Stomach (tissue), 9 donors: ENCODE data around the gene PRR12. TPM values are rescaled to one million over a fixed set of nuclear protein-coding genes. Genes with fewer than 3 reads are reported as not detected.
A peak's percentile ranks its signal among the peaks of the same experiment; 100 is the strongest.

ENCODE experiments used
- DNase-seq, 2 donors: peaks; one replicate each; pipeline versions ENCODE4 v3.0.0 to v3.0.0-alpha.2; 2013 to 2019
- H3K27ac ChIP-seq, 5 donors: fragments of 200-600 bp in 4 of 5; sonication (generic) in 4 of 5; one replicate each; pipeline ENCODE4 v1.5.1; 2013 to 2019; ENCODE audit warnings: mild to moderate bottlenecking in 1 of 5, moderate library complexity in 1 of 5
- H3K27me3 ChIP-seq, 3 donors: fragments of 200-600 bp; sonication (generic); one replicate each; pipeline ENCODE4 v1.5.1; 2017 to 2019; ENCODE audit warnings: mixed run types in 1 of 3
- H3K36me3 ChIP-seq, 4 donors: fragments of 200-600 bp; sonication (generic); 1 replicate in 3 of 4; 2 replicates in 1 of 4; pipeline ENCODE4 v1.5.1; 2016 to 2019
- H3K4me1 ChIP-seq, 4 donors: fragments of 200-600 bp; sonication (generic); one replicate each; pipeline ENCODE4 v1.5.1; 2016 to 2019
- H3K4me3 ChIP-seq, 4 donors: fragments of 200-600 bp; sonication (generic) in 3 of 4; one replicate each; pipeline ENCODE4 v1.5.1; 2016 to 2019; ENCODE audit warnings: mild to moderate bottlenecking in 1 of 4
- H3K9me3 ChIP-seq, 4 donors: fragments of 200-600 bp; sonication (generic); one replicate each; pipeline ENCODE4 v1.5.1; 2016 to 2019
- CTCF ChIP-seq, 7 experiments: fragments of 450-650 bp in 4 of 7; fragments of 200-600 bp in 3 of 7; sonication (generic) in 3 of 7; IDR thresholded peaks; one replicate each; pipeline ENCODE4 v1.5.1; 2016 to 2019; ENCODE audit warnings: antibody characterized with exemption in 7 of 7, control low read depth in 2 of 7, mild to moderate bottlenecking in 1 of 7
- EP300 ChIP-seq: sonication (generic); formaldehyde crosslinking; IDR thresholded peaks from one replicate; pipeline ENCODE4 v1.6.1; 2017; ENCODE audit warnings: antibody characterized with exemption
- POLR2A ChIP-seq, 4 donors: fragments of 450-650 bp; IDR thresholded peaks; one replicate each; pipeline ENCODE4 v1.6.1; 2016; ENCODE audit warnings: antibody characterized with exemption in 4 of 4, control low read depth in 2 of 4, mild to moderate bottlenecking in 1 of 4, moderate library complexity in 1 of 4
- POLR2AphosphoS5 ChIP-seq, 3 donors: sonication (generic); formaldehyde crosslinking; IDR thresholded peaks; one replicate each; pipeline ENCODE4 v1.6.1; 2016; ENCODE audit warnings: antibody characterized with exemption in 3 of 3
- WGBS, 5 donors: extraction: QIAGEN DNeasy Blood & Tissue Kit in 3 of 5; methylation state at CpG; one replicate each; pipeline versions ENCODE4 v1.1.5 to v1.1.7; 2013 to 2018; 5-methylcytosine and 5-hydroxymethylcytosine counted together
- intact Hi-C: fragments of 100-400 bp; cut with DNase I; formaldehyde crosslinking; loops from one replicate; pipeline ENCODE4 v1.15.1; 2023; ENCODE audit warnings: low total_unique reads
- polyA plus RNA-seq, 3 donors: library from polyadenylated mRNA; stranded (reverse); fragments of 200-250 nt; gene quantifications; one replicate each; pipeline ENCODE4 v1.2.3, GENCODE V29; 2013
- total RNA-seq, 5 donors: library from RNA; depleted of rRNA; stranded (reverse); fragments of >200 nt; gene quantifications; one replicate each; pipeline versions ENCODE4 v1.1.0 to v1.2.3, GENCODE V29; 2014 to 2016
- donor health status: healthy with polysubstance abuse.
- donor health status: Bipolar disorder and iron deficiency.
- donor health status: healthy.

PRR12 gene
- total and polyA plus RNA-seq, 8 donors = 3.1 to 88.3 (median 11.0) TPM

GRCh38 chr19:49641688-49642491 lies 50.9 kb downstream of the PRR12 start, which contains the start of gene SCAF1:
Gene SCAF1, plus strand, starts transcription at chr19:49642209. Its CDS starts 2,818 bp downstream, at chr19:49645027.
- peak within 1 kb of the TSS; percentile 93 to 100 (median 99) for H3K27ac ChIP-seq
- intact Hi-C loops = no loop called here
- H3K4me3 ChIP-seq = peak within 1 kb of the TSS; percentile 71 to 98 (median 88)
- no peaks in the 10 kb centered on the region for H3K27me3 ChIP-seq
- H3K36me3 ChIP-seq = peaks cover 19 to 24% (median 20%) of the 10 kb centered on the region in 4 donors
- no peaks in the 10 kb centered on the region for H3K9me3 ChIP-seq
- WGBS, 5 donors = 0 to 1% (median 1%) methylated on average over 50 to 87 of the region's 87 CpGs
- TF ChIP-seq CTCF (IDR thresholded peaks at IDR 0.05) = no peak
- peak in 2 of 4 donors; percentile 91 to 94 for TF ChIP-seq POLR2A (IDR thresholded peaks at IDR 0.05)
- peak; percentile 98 to 99 (median 99) for TF ChIP-seq POLR2AphosphoS5 (IDR thresholded peaks at IDR 0.05)
- peaks cover 35 to 80% (median 72%) of the 10 kb centered on the region in 4 donors for H3K4me1 ChIP-seq
- peak; percentile 100 for DNase-seq

GRCh38 chr19:49642492-49643035 lies 51.6 kb downstream of the PRR12 start:
- Histone ChIP-seq H3K4me1 (peaks cover 32 to 79% (median 70%) of the 10 kb centered on the region in 4 donors), H3K36me3 (peaks cover 25 to 31% (median 27%) of the 10 kb centered on the region in 4 donors), H3K4me3 (peak overlapping the region; percentile 71 to 98 (median 88)), H3K9me3 (no peaks in the 10 kb centered on the region), H3K27me3 (no peaks in the 10 kb centered on the region), H3K27ac (peak overlapping the region; percentile 91 to 100 (median 97))
- WGBS, 5 donors = 3 to 14% (median 8%) methylated on average over 4 to 5 of the region's 5 CpGs
- DNase-seq = no peak
- no peak for TF ChIP-seq POLR2A (IDR thresholded peaks at IDR 0.05)
- intact Hi-C loops = no loop called here

- WGBS, 5 donors = 53 to 69% (median 67%) methylated on average over 2 of the region's 2 CpGs
- TF ChIP-seq EP300 (no peak), POLR2A (IDR thresholded peaks at IDR 0.05) (no peak), POLR2AphosphoS5 (IDR thresholded peaks at IDR 0.05) (no peak), CTCF (IDR thresholded peaks at IDR 0.05) (no peak)
- Histone ChIP-seq H3K27me3 (no peaks in the 10 kb centered on the region), H3K9me3 (no peaks in the 10 kb centered on the region), H3K27ac (no peak overlapping the region), H3K4me3 (peak overlapping the region in 1 of 4 donors; percentile 98), H3K4me1 (peaks cover 23 to 70% (median 61%) of the 10 kb centered on the region in 4 donors), H3K36me3 (peaks cover 28 to 40% (median 35%) of the 10 kb centered on the region in 4 donors)
- intact Hi-C loops = no loop called here
- no peak for DNase-seq
Observed at GRCh38 chr19:49643466-49643865, 52.5 kb downstream of the PRR12 start.

- TF ChIP-seq EP300 = no peak
- no peak for TF ChIP-seq CTCF (IDR thresholded peaks at IDR 0.05)
- TF ChIP-seq POLR2AphosphoS5 (IDR thresholded peaks at IDR 0.05) = no peak
- TF ChIP-seq POLR2A (IDR thresholded peaks at IDR 0.05) = no peak
- Histone ChIP-seq H3K36me3 (peaks cover 42 to 61% (median 57%) of the 10 kb centered on the region in 4 donors), H3K27me3 (no peaks in the 10 kb centered on the region), H3K4me3 (no peak overlapping the region), H3K27ac (no peak overlapping the region), H3K9me3 (no peaks in the 10 kb centered on the region), H3K4me1 (peaks cover 14 to 55% (median 47%) of the 10 kb centered on the region in 4 donors)
- no peak for DNase-seq
- 84 to 94% (median 93%) methylated on average over 10 to 11 of the region's 11 CpGs for WGBS, 5 donors
- intact Hi-C loops = no loop called here
Observed at GRCh38 chr19:49645592-49645991, 54.6 kb downstream of the PRR12 start.
